Natural killer cell (primary cell): ENCODE measurements around the gene PDE5A. TPM values are rescaled to one million over a fixed set of nuclear protein-coding genes. Genes with fewer than 3 reads are reported as not detected.

Experiments
- ATAC-seq, 3 donors: fragments of 150-1000 bp in 2 of 3; fragments of 200-7000 bp in 1 of 3; cut with Tn5 transposase; 1 replicate in 1 of 3; 2 replicates in 2 of 3; pipeline ENCODE4 v1.10.0; 2021; ENCODE audit warnings: mild to moderate bottlenecking in 2 of 3, moderate library complexity in 2 of 3
- DNase-seq, 2 donors: peaks; one replicate each; pipeline versions ENCODE4 v3.0.0 to v3.0.0-alpha.2; 2013 to 2021; ENCODE audit warnings: mixed read lengths in 1 of 2
- H3K27ac ChIP-seq: one replicate; pipeline ENCODE4 v1.5.1; 2013; ENCODE audit warnings: mild to moderate bottlenecking, low read length
- H3K27me3 ChIP-seq: one replicate; pipeline ENCODE4 v1.6.1; 2013; ENCODE audit warnings: low read length; ENCODE audit not compliant: control insufficient read depth, insufficient read depth
- H3K36me3 ChIP-seq: one replicate; pipeline ENCODE4 v1.6.1; 2013; ENCODE audit warnings: low read length; ENCODE audit not compliant: control insufficient read depth, insufficient read depth
- H3K4me1 ChIP-seq: one replicate; pipeline ENCODE4 v1.6.1; 2013; ENCODE audit warnings: low read length; ENCODE audit not compliant: control insufficient read depth, insufficient read depth
- H3K4me3 ChIP-seq: one replicate; pipeline ENCODE4 v1.5.1; 2013; ENCODE audit warnings: low read length
- H3K9me3 ChIP-seq: one replicate; pipeline ENCODE4 v1.6.1; 2013; ENCODE audit warnings: low read length; ENCODE audit not compliant: control insufficient read depth, insufficient read depth
- H3K27ac Mint-ChIP-seq, 2 donors: one replicate each; pipeline ENCODE4 v1.8.0; 2022; ENCODE audit warnings: mild to moderate bottlenecking in 2 of 2, mixed read lengths in 2 of 2, moderate library complexity in 1 of 2
- H3K27me3 Mint-ChIP-seq, 2 donors: one replicate each; pipeline ENCODE4 v1.8.0; 2022; ENCODE audit warnings: low read depth in 2 of 2, mixed read lengths in 2 of 2
- H3K36me3 Mint-ChIP-seq: one replicate; pipeline ENCODE4 v1.8.0; 2022; ENCODE audit warnings: mixed read lengths
- H3K4me1 Mint-ChIP-seq, 2 donors: one replicate each; pipeline ENCODE4 v1.8.0; 2022; ENCODE audit warnings: mixed read lengths in 2 of 2
- H3K4me3 Mint-ChIP-seq: one replicate; pipeline ENCODE4 v1.8.0; 2022; ENCODE audit warnings: mild to moderate bottlenecking, moderate library complexity, mixed read lengths
- H3K9me3 Mint-ChIP-seq, 2 donors: one replicate each; pipeline ENCODE4 v1.8.0; 2022; ENCODE audit warnings: mixed read lengths in 2 of 2
- WGBS: methylation state at CpG from one replicate; pipeline ENCODE4 v1.1.7; 2013; ENCODE audit warnings: missing lambda C conversion rate; ENCODE audit not compliant: insufficient coverage; 5-methylcytosine and 5-hydroxymethylcytosine counted together
- intact Hi-C: fragments of 100-400 bp; cut with micrococcal nuclease; formaldehyde crosslinking; loops from one replicate; pipeline ENCODE4 v1.14.2; 2022
- total RNA-seq, 4 donors: library from RNA; stranded (reverse); fragments of 120-200 nt in 1 of 4; gene quantifications; one replicate each; pipeline versions ENCODE4 v1.2.3 to v1.2.4, GENCODE V29; 2013 to 2022
- TF ChIP-seq, protein P1 (sequence below): fragments of 200-600 bp; IDR thresholded peaks from one replicate; pipeline ENCODE4 v1.8.0; 2022; ENCODE audit warnings: antibody characterized with exemption

PDE5A gene
- total RNA-seq, 3 donors from 2014 or later (not counting 1 experiment from before 2014, with no cell fraction given) = 2.1 to 4.0 (median 2.5) TPM

DNA sequence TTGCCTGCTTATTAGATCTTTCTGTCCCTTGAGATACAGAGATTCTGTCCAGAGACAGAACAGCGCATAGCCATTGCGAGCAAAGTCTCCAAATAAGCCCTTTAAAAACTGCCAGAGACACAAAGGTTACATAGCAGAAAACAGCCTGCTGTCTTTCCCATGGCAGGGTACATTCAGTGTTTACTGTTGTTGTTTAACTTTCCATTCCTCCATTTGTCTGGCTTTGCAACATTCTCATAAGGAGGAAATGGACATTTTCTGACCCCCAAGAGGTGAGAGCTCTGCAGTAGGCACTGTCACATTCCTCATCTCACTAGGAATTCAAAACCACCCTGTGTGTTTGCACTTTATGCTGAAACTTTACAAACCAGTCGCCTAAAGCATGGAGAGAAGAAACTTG is 48.3 kb downstream of the PDE5A start:
- Mint-ChIP-seq H3K4me3 (no peak overlapping the region), H3K9me3 (peaks cover 2 to 8% of the 10 kb centered on the region in 2 donors), H3K27ac (no peak overlapping the region), H3K36me3 (no peaks in the 10 kb centered on the region), H3K4me1 (no peaks in the 10 kb centered on the region), H3K27me3 (peaks cover 0 to 1% of the 10 kb centered on the region in 2 donors)
- DNase-seq = no peak
- H3K27me3 ChIP-seq = no peaks in the 10 kb centered on the region
- no peaks in the 10 kb centered on the region for H3K4me1 ChIP-seq
- intact Hi-C loops = no loop called here
- no peaks in the 10 kb centered on the region for H3K36me3 ChIP-seq
- no peak for ATAC-seq
- no peak overlapping the region for H3K4me3 ChIP-seq
- no peak overlapping the region for H3K27ac ChIP-seq
- WGBS = 88% methylated on average over 3 of the region's 3 CpGs
- TF ChIP-seq, protein P1, sequence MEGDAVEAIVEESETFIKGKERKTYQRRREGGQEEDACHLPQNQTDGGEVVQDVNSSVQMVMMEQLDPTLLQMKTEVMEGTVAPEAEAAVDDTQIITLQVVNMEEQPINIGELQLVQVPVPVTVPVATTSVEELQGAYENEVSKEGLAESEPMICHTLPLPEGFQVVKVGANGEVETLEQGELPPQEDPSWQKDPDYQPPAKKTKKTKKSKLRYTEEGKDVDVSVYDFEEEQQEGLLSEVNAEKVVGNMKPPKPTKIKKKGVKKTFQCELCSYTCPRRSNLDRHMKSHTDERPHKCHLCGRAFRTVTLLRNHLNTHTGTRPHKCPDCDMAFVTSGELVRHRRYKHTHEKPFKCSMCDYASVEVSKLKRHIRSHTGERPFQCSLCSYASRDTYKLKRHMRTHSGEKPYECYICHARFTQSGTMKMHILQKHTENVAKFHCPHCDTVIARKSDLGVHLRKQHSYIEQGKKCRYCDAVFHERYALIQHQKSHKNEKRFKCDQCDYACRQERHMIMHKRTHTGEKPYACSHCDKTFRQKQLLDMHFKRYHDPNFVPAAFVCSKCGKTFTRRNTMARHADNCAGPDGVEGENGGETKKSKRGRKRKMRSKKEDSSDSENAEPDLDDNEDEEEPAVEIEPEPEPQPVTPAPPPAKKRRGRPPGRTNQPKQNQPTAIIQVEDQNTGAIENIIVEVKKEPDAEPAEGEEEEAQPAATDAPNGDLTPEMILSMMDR = no peak
- H3K9me3 ChIP-seq = no peaks in the 10 kb centered on the region

DNA sequence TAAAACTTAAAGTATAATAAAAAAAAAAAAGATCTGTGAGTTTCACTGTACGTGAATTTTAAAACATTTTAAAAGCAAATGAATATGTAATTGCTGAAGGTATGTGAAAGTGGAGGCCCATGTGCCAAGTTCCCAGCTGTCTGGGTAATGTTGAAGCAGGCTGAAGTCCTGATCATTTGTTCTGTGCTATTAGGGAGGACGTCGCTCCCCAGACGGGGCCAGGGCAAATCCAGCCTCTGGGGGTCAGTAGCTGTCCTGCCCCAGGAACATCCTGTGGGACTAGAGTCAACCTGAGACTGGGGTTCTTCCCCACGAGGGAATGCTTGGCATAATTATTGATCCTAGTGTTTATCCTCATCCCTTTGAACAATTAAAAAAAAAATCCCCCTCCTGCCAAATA is 48.8 kb downstream of the PDE5A start:
- Histone ChIP-seq H3K9me3 (no peaks in the 10 kb centered on the region), H3K36me3 (no peaks in the 10 kb centered on the region), H3K4me1 (no peaks in the 10 kb centered on the region), H3K27ac (no peak overlapping the region), H3K27me3 (no peaks in the 10 kb centered on the region), H3K4me3 (no peak overlapping the region)
- H3K27me3 Mint-ChIP-seq = no peaks in the 10 kb centered on the region
- H3K4me3 Mint-ChIP-seq = no peak overlapping the region
- H3K27ac Mint-ChIP-seq = no peak overlapping the region
- ATAC-seq (no peak), DNase-seq (no peak)
- TF ChIP-seq, protein P1 = no peak
- no peaks in the 10 kb centered on the region for H3K4me1 Mint-ChIP-seq
- intact Hi-C loops = no loop called here
- 93% methylated on average over 4 of the region's 5 CpGs for WGBS
- no peaks in the 10 kb centered on the region for H3K36me3 Mint-ChIP-seq
- peaks cover 2 to 9% of the 10 kb centered on the region in 2 donors for H3K9me3 Mint-ChIP-seq

DNA sequence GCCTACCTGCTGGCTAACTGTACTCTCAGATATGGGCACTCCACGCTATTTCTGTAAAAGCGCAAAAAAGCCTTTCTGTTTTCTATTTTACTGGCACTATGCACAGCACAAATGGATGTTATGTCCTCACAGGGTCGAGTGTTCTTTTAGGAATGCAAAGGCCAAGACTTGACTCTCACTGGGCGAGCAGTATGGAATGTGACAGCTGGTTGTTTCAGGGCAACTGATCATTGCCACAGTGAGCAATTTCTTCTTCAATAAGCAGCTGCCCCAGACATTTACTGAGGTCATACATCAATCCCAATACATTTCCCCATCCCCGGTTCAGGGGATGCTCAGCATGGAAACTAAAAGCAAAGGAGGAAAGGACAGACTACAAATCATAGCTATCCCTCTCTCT is 58.2 kb downstream of the PDE5A start:
- no peaks in the 10 kb centered on the region for H3K9me3 ChIP-seq
- H3K4me1 ChIP-seq = no peaks in the 10 kb centered on the region
- WGBS = 80% methylated on average over 5 of the region's 5 CpGs
- Mint-ChIP-seq H3K4me3 (no peak overlapping the region), H3K9me3 (peaks cover 0 to 3% of the 10 kb centered on the region in 2 donors), H3K27ac (no peak overlapping the region), H3K4me1 (no peaks in the 10 kb centered on the region), H3K36me3 (peaks cover 6% of the 10 kb centered on the region), H3K27me3 (no peaks in the 10 kb centered on the region)
- DNase-seq = no peak
- intact Hi-C loops = no loop called here
- TF ChIP-seq, protein P1 = no peak
- no peak for ATAC-seq
- no peaks in the 10 kb centered on the region for H3K27me3 ChIP-seq
- H3K27ac ChIP-seq = no peak overlapping the region
- no peak overlapping the region for H3K4me3 ChIP-seq
- no peaks in the 10 kb centered on the region for H3K36me3 ChIP-seq

DNA sequence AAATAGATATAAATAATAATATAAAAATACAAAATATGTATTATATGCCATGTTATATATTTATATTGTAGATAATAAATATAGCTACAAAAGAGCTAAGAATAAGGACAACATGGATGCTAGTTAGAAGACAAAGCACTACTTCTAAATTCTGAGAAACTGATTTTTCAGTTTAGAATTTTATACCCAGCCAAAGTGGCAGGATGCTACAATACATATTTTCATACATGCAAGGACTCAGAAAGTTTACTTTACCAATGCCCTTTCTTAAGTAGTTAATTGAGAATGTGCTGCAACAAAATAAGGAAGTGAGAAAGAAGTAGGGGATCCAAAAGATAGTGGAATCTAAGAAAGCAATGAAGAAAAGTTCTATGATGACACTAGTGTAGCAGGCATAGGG is 64.5 kb downstream of the PDE5A start:
- Mint-ChIP-seq H3K9me3 (peaks cover 10 to 12% of the 10 kb centered on the region in 2 donors), H3K4me1 (no peaks in the 10 kb centered on the region), H3K27me3 (no peaks in the 10 kb centered on the region), H3K36me3 (peaks cover 18% of the 10 kb centered on the region), H3K4me3 (no peak overlapping the region), H3K27ac (no peak overlapping the region)
- DNase-seq (no peak), ATAC-seq (no peak)
- Histone ChIP-seq H3K9me3 (no peaks in the 10 kb centered on the region), H3K27ac (no peak overlapping the region), H3K27me3 (no peaks in the 10 kb centered on the region), H3K4me3 (no peak overlapping the region), H3K36me3 (no peaks in the 10 kb centered on the region), H3K4me1 (no peaks in the 10 kb centered on the region)
- intact Hi-C loops = no loop called here
- TF ChIP-seq, protein P1 = no peak
